VCaP (cell line): ENCODE measurements around the gene NOS1AP.

Experiments
- H3K27ac ChIP-seq: fragments of 450-650 bp; 2 replicates; pipeline ENCODE4 v1.5.1; 2017
- CTCF ChIP-seq: fragments of 450-650 bp; conservative IDR thresholded peaks from 2 replicates; pipeline ENCODE4 v1.5.1; 2017; ENCODE audit warnings: mild to moderate bottlenecking, moderate library complexity

The NOS1AP gene

GRCh38 chr1:162108426-162108825 is 38.9 kb downstream of the NOS1AP start:
- no peak overlapping the region for H3K27ac ChIP-seq
- TF ChIP-seq CTCF, result no peak

- TF ChIP-seq CTCF, result no peak
These were observed 41.4 kb downstream of the NOS1AP start for GRCh38 chr1:162110910-162111309.

GRCh38 chr1:162111572-162111971 is 42.1 kb downstream of the NOS1AP start:
- H3K27ac ChIP-seq, result no peak overlapping the region
- TF ChIP-seq CTCF, result no peak

More at GRCh38 chr1:162110910-162111309, 41.4 kb downstream of the NOS1AP start:
- H3K27ac ChIP-seq, result no peak overlapping the region

- TF ChIP-seq CTCF, result no peak
- H3K27ac ChIP-seq, result no peak overlapping the region
These were observed 43.9 kb downstream of the NOS1AP start for GRCh38 chr1:162113419-162113818.

- H3K27ac ChIP-seq, result no peak overlapping the region
- TF ChIP-seq CTCF, result no peak
These were observed 47.7 kb downstream of the NOS1AP start for GRCh38 chr1:162117039-162117774.

- no peak for TF ChIP-seq CTCF
These were observed 48.6 kb downstream of the NOS1AP start for GRCh38 chr1:162118063-162118462.

GRCh38 chr1:162128693-162129356 is 59.3 kb downstream of the NOS1AP start:
- no peak overlapping the region for H3K27ac ChIP-seq
- TF ChIP-seq CTCF, result no peak

More at GRCh38 chr1:162118063-162118462, 48.6 kb downstream of the NOS1AP start:
- no peak overlapping the region for H3K27ac ChIP-seq
